Upper lobe of left lung (tissue), 4 donors: ENCODE data around the gene FOXQ1.

ENCODE experiments used
- CTCF ChIP-seq, 6 experiments: fragments of 450-650 bp in 4 of 6; fragments of 200-600 bp in 2 of 6; sonication (generic) in 2 of 6; IDR thresholded peaks; one replicate each; pipeline ENCODE4 v1.5.1; 2016 to 2019; ENCODE audit warnings: antibody characterized with exemption in 6 of 6
- POLR2A ChIP-seq, 4 donors: fragments of 450-650 bp; IDR thresholded peaks; one replicate each; pipeline ENCODE4 v1.5.1; 2016 to 2017; ENCODE audit warnings: antibody characterized with exemption in 4 of 4, mild to moderate bottlenecking in 2 of 4

- TF ChIP-seq CTCF (IDR thresholded peaks at IDR 0.05): no peak
- TF ChIP-seq POLR2A (IDR thresholded peaks at IDR 0.05): no peak
Measured at GRCh38 chr6:1271071-1271763, 40.7 kb upstream of the FOXQ1 start.
